ENCODE results near the gene TFF2.

The TFF2 gene

GRCh38 chr21:42317826-42318746 is 32.7 kb downstream of the TFF2 start:
- TF ChIP-seq RAD21 (IDR thresholded peaks at IDR 0.05; ENCODE audit: low read depth): no peak
- no peak for TF ChIP-seq EP300 (IDR thresholded peaks at IDR 0.05; ENCODE audit: borderline replicate concordance)
- no peak for TF ChIP-seq MAX (IDR thresholded peaks at IDR 0.05)
- TF ChIP-seq REST (IDR thresholded peaks at IDR 0.05; ENCODE audit: low read depth): no peak
- TF ChIP-seq TCF12 (IDR thresholded peaks at IDR 0.05; ENCODE audit: low read depth): no peak
- no peak for TF ChIP-seq NFIC (IDR thresholded peaks at IDR 0.05)
- no peak for TF ChIP-seq EGR1 (IDR thresholded peaks at IDR 0.05)
- no peak for TF ChIP-seq TEAD4 (IDR thresholded peaks at IDR 0.05)
- TF ChIP-seq CREB1 (IDR thresholded peaks at IDR 0.05; ENCODE audit: low read depth): no peak
- no peak for TF ChIP-seq YY1 (IDR thresholded peaks at IDR 0.05; ENCODE audit: low read depth)
- no peak for TF ChIP-seq FOXM1 (IDR thresholded peaks at IDR 0.05; ENCODE audit: borderline replicate concordance, low read depth)
- TF ChIP-seq CEBPB (IDR thresholded peaks at IDR 0.05): no peak
- no peak for TF ChIP-seq ZBTB7A (IDR thresholded peaks at IDR 0.05; ENCODE audit: low read depth)

GRCh38 chr21:42317341-42317741 is 33.5 kb downstream of the TFF2 start:
- no peak for TF ChIP-seq EP300 (IDR thresholded peaks at IDR 0.05; ENCODE audit: borderline replicate concordance)
- TF ChIP-seq FOXM1 (IDR thresholded peaks at IDR 0.05; ENCODE audit: borderline replicate concordance, low read depth): no peak
- no peak for TF ChIP-seq CREB1 (IDR thresholded peaks at IDR 0.05; ENCODE audit: low read depth)
- TF ChIP-seq TCF12 (IDR thresholded peaks at IDR 0.05; ENCODE audit: low read depth): no peak
- TF ChIP-seq REST (IDR thresholded peaks at IDR 0.05; ENCODE audit: low read depth): no peak
- TF ChIP-seq TAF1 (IDR thresholded peaks at IDR 0.05; ENCODE audit: low read depth): no peak
- TF ChIP-seq EGR1 (IDR thresholded peaks at IDR 0.05): no peak
- TF ChIP-seq RAD21 (IDR thresholded peaks at IDR 0.05; ENCODE audit: low read depth): no peak
- no peak for TF ChIP-seq MAX (IDR thresholded peaks at IDR 0.05)
- TF ChIP-seq TEAD4 (IDR thresholded peaks at IDR 0.05): no peak
- TF ChIP-seq NFIC (IDR thresholded peaks at IDR 0.05): no peak
- TF ChIP-seq ZBTB7A (IDR thresholded peaks at IDR 0.05; ENCODE audit: low read depth): no peak
- no peak for TF ChIP-seq USF1 (IDR thresholded peaks at IDR 0.05)
- no peak for TF ChIP-seq CEBPB (IDR thresholded peaks at IDR 0.05)
- TF ChIP-seq YY1 (IDR thresholded peaks at IDR 0.05; ENCODE audit: low read depth): no peak

GRCh38 chr21:42316891-42317290 is 33.9 kb downstream of the TFF2 start:
- TF ChIP-seq EP300 (IDR thresholded peaks at IDR 0.05; ENCODE audit: borderline replicate concordance) (no peak), YY1 (IDR thresholded peaks at IDR 0.05; ENCODE audit: low read depth) (no peak), NFIC (IDR thresholded peaks at IDR 0.05) (no peak), ZBTB7A (IDR thresholded peaks at IDR 0.05; ENCODE audit: low read depth) (no peak), FOXM1 (IDR thresholded peaks at IDR 0.05; ENCODE audit: borderline replicate concordance, low read depth) (no peak)

- TF ChIP-seq REST (IDR thresholded peaks at IDR 0.05; ENCODE audit: low read depth) (no peak), TCF12 (IDR thresholded peaks at IDR 0.05; ENCODE audit: low read depth) (no peak), TAF1 (IDR thresholded peaks at IDR 0.05; ENCODE audit: low read depth) (no peak), FOXM1 (IDR thresholded peaks at IDR 0.05; ENCODE audit: borderline replicate concordance, low read depth) (no peak), TEAD4 (IDR thresholded peaks at IDR 0.05) (no peak), YY1 (IDR thresholded peaks at IDR 0.05; ENCODE audit: low read depth) (no peak), CREB1 (IDR thresholded peaks at IDR 0.05; ENCODE audit: low read depth) (no peak), RAD21 (IDR thresholded peaks at IDR 0.05; ENCODE audit: low read depth) (no peak), USF1 (IDR thresholded peaks at IDR 0.05) (no peak), EP300 (IDR thresholded peaks at IDR 0.05; ENCODE audit: borderline replicate concordance) (no peak), ZBTB7A (IDR thresholded peaks at IDR 0.05; ENCODE audit: low read depth) (no peak), MAX (IDR thresholded peaks at IDR 0.05) (no peak)
Observed at GRCh38 chr21:42315296-42315891, 35.4 kb downstream of the TFF2 start, which contains the start of gene TFF3. TSS of gene TFF3 (minus strand) at chr21:42315409. CDS start at chr21:42315374, 35 bp downstream.

Measured in Ishikawa (cell line).